ENCODE results near the gene SLC39A3.

- TF ChIP-seq POLR2A (IDR thresholded peaks at IDR 0.05) (no peak), CTCF (IDR thresholded peaks at IDR 0.05) (no peak)
These were observed 19.5 kb upstream of the SLC39A3 start for GRCh38 chr19:2759362-2759761.

Data from adrenal gland (tissue), 5 donors.